ENCODE results near the gene BAHD1.
"Not testable (repeated sequence)": the region's sequence is repeated elsewhere in the genome, so short reads cannot be mapped to it uniquely, and the experiment has no call there.

Gene BAHD1

GRCh38 chr15:40445421-40445922 is 4.7 kb downstream of the BAHD1 start:
- no peak for DNase-seq (ENCODE audit: low spot score)

- DNase-seq (ENCODE audit: low spot score) = no peak
Observed at GRCh38 chr15:40446144-40446543, 5.4 kb downstream of the BAHD1 start.

- no peak for DNase-seq (ENCODE audit: low spot score)
Observed at GRCh38 chr15:40448354-40448753, 7.6 kb downstream of the BAHD1 start.

GRCh38 chr15:40449275-40449674 is 8.5 kb downstream of the BAHD1 start:
- DNase-seq (ENCODE audit: low spot score) = no peak

- DNase-seq (ENCODE audit: low spot score) = no peak
Observed at GRCh38 chr15:40450047-40450446, 9.3 kb downstream of the BAHD1 start.

GRCh38 chr15:40451527-40452158 is 10.9 kb downstream of the BAHD1 start:
- DNase-seq (ENCODE audit: low spot score) = no peak

- no peak for DNase-seq (ENCODE audit: low spot score)
Observed at GRCh38 chr15:40452296-40453090, 11.7 kb downstream of the BAHD1 start.

- not testable (repeated sequence) for DNase-seq (ENCODE audit: low spot score)
Observed at GRCh38 chr15:40453941-40454340, 13.2 kb downstream of the BAHD1 start.

GRCh38 chr15:40454904-40455391 is 14.2 kb downstream of the BAHD1 start:
- no peak for DNase-seq (ENCODE audit: low spot score)

GRCh38 chr15:40456299-40456712 is 15.6 kb downstream of the BAHD1 start:
- DNase-seq (ENCODE audit: low spot score) = no peak

- DNase-seq (ENCODE audit: low spot score) = no peak
Observed at GRCh38 chr15:40456738-40457137, 16.0 kb downstream of the BAHD1 start.

GRCh38 chr15:40458495-40459371 is 18.0 kb downstream of the BAHD1 start:
- no peak for DNase-seq (ENCODE audit: low spot score)

- no peak for DNase-seq (ENCODE audit: low spot score)
Observed at GRCh38 chr15:40459391-40460015, 18.8 kb downstream of the BAHD1 start.

- DNase-seq (ENCODE audit: low spot score) = no peak
Observed at GRCh38 chr15:40460404-40460803, 19.7 kb downstream of the BAHD1 start.

GRCh38 chr15:40461958-40462357 is 21.2 kb downstream of the BAHD1 start:
- no peak for DNase-seq (ENCODE audit: low spot score)

GRCh38 chr15:40463279-40463678 is 22.5 kb downstream of the BAHD1 start:
- no peak for DNase-seq (ENCODE audit: low spot score)

GRCh38 chr15:40463886-40464545 is 23.3 kb downstream of the BAHD1 start:
- no peak for DNase-seq (ENCODE audit: low spot score)

- no peak for DNase-seq (ENCODE audit: low spot score)
Observed at GRCh38 chr15:40464595-40465185, 23.9 kb downstream of the BAHD1 start.

GRCh38 chr15:40465939-40466338 is 25.2 kb downstream of the BAHD1 start:
- DNase-seq (ENCODE audit: low spot score) = no peak

GRCh38 chr15:40466426-40467260 is 25.9 kb downstream of the BAHD1 start:
- no peak for DNase-seq (ENCODE audit: low spot score)
